ENCODE measurements around the gene PDE4D.
"Not testable (repeated sequence)": the region's sequence is repeated elsewhere in the genome, so short reads cannot be mapped to it uniquely, and the experiment has no call there.

The PDE4D gene

DNA sequence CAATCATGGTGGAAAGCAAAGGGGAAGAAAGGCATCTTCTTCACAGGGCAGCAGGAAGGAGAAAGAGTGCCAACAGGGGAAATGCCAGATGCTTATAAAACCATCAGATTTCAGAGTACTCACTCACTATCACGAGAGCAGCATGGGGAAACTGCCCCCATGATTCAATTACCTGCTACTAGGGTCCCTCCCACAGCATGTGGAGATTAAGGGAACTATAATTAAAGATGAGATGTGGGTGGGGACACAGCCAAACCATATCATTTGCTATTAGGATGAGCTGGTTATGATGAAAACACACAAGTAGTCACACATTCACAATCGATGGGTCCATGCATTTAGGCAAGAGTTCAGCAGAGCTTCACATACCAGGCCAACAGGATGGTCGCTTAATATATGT, 469.0 kb downstream of the PDE4D start:
- Histone ChIP-seq H3K4me1 (peaks cover 0 to 5% (median 0%) of the 10 kb centered on the region in 10 experiments; a peak in 2 of 20 replicates), H3K9ac (no peak overlapping the region), H3K4me2 (no peak overlapping the region), H3K27ac (no peak overlapping the region), H3K27me3 (no peaks in the 10 kb centered on the region), H3K4me3 (no peak overlapping the region), H3K36me3 (no peaks in the 10 kb centered on the region), H3K9me3 (replicated peaks in 1 of 11) (no peaks in the 10 kb centered on the region), H4K20me1 (no peaks in the 10 kb centered on the region)
- TF ChIP-seq Cebpa-rat (IDR thresholded peaks at IDR 0.05): no peak

DNA sequence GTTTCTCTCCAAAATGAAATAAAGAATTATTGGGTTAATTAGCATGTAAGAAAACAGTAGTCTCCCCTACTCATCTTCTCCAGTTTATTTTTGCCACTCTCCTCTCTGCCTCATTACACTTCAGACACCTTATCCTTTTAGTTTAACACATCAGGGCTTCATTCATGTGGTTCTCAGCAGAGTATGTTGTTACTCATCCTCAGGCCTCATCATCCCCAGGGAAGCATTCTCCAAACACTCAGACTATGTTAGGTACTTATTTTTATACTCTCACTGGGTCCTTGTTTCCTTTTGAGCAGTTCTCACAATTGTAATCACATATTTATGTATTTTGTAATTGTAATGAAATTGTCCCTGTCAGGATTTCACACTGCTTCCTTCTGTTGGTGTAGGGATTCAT, 470.5 kb downstream of the PDE4D start:
- no peak overlapping the region for H3K4me3 ChIP-seq
- H4K20me1 ChIP-seq: no peaks in the 10 kb centered on the region
- peaks cover 0 to 5% (median 0%) of the 10 kb centered on the region in 10 experiments; a peak in 2 of 20 replicates for H3K4me1 ChIP-seq
- H3K9ac ChIP-seq: no peak overlapping the region
- no peaks in the 10 kb centered on the region for H3K27me3 ChIP-seq
- no peak for TF ChIP-seq Cebpa-rat (IDR thresholded peaks at IDR 0.05)
- H3K27ac ChIP-seq: no peak overlapping the region
- no peaks in the 10 kb centered on the region for H3K36me3 ChIP-seq
- no peaks in the 10 kb centered on the region for H3K9me3 ChIP-seq (replicated peaks in 1 of 11)
- no peak overlapping the region for H3K4me2 ChIP-seq

DNA sequence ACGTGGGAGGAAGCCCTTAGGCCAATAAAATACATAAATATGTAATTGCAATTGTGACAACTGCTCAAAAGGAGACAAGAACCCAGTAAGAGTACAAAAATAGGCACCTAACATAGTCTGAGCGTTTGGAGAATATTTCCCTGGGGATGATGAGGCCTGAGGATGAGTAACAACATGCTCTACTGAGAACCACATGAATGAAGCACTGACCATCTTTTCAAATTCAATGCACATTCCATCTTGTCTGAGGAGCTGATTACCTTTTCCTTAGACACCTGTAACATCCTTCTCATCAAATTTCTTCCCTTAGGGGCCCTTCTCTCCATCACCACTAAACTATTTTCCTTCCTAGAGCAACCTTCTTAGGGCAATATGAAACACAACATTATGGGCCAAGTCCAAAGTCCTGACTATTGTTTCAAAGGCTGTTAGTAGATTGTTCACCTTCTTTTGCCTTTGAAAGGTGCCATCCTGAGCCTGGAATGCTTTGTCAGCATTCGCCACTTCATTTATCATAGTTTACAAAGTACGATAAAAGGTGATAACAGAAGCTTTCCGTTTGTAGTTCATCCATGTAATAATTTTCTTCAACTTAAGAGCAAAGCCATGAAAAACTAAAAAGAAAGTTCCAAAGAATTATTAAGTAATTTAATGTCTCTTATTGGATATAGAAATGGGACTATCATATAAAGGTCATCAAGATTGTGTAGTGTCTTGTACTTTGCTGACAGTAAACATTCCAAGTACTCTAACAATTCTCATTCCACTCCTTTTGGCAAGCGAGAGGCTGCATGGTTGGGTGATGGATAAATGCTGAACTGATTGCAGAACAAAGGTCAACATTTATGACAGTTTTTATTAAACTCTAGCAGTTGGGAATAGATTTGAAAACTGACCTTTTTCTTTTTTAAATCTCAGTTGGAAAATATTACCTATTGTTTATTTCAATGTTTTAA, 471.3 kb downstream of the PDE4D start:
- TF ChIP-seq Cebpa-rat (IDR thresholded peaks at IDR 0.05): no peak
- H3K27ac ChIP-seq: no peak overlapping the region

DNA sequence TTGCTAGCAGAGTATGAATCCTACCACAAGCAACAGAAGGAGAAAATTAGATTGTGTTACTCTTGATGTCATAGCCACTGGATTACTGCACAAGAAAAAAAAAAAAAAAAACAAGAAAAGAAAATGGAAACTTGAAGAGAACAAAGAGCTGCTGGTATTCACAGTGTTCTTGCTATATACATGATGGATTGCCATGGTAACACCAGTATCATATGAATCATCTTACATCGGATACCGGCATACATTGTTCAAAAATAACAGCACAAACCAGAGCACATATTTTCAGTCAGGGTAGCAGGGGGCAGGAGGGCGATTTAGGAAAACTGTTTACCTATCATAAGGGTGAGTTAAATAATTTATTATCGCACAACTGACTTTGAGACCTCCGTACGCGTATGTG, 472.9 kb downstream of the PDE4D start:
- no peaks in the 10 kb centered on the region for H3K27me3 ChIP-seq
- no peak for TF ChIP-seq Cebpa-rat (IDR thresholded peaks at IDR 0.05)
- H3K4me3 ChIP-seq: no peak overlapping the region
- H4K20me1 ChIP-seq: no peaks in the 10 kb centered on the region
- no peak overlapping the region for H3K4me2 ChIP-seq
- no peak overlapping the region for H3K27ac ChIP-seq
- H3K36me3 ChIP-seq: no peaks in the 10 kb centered on the region
- peaks cover 0 to 5% (median 0%) of the 10 kb centered on the region in 10 experiments; a peak in 2 of 20 replicates for H3K4me1 ChIP-seq
- no peaks in the 10 kb centered on the region for H3K9me3 ChIP-seq (replicated peaks in 1 of 11)
- no peak overlapping the region for H3K9ac ChIP-seq

More for the DNA sequence above, 471.3 kb downstream of the PDE4D start:
- H3K4me3 ChIP-seq: no peak overlapping the region
- no peak overlapping the region for H3K4me2 ChIP-seq
- H3K9me3 ChIP-seq (replicated peaks in 1 of 11): no peaks in the 10 kb centered on the region
- no peak overlapping the region for H3K9ac ChIP-seq
- peaks cover 0 to 5% (median 0%) of the 10 kb centered on the region in 10 experiments; a peak in 2 of 20 replicates for H3K4me1 ChIP-seq
- H3K27me3 ChIP-seq: no peaks in the 10 kb centered on the region
- H4K20me1 ChIP-seq: no peaks in the 10 kb centered on the region
- H3K36me3 ChIP-seq: no peaks in the 10 kb centered on the region

DNA sequence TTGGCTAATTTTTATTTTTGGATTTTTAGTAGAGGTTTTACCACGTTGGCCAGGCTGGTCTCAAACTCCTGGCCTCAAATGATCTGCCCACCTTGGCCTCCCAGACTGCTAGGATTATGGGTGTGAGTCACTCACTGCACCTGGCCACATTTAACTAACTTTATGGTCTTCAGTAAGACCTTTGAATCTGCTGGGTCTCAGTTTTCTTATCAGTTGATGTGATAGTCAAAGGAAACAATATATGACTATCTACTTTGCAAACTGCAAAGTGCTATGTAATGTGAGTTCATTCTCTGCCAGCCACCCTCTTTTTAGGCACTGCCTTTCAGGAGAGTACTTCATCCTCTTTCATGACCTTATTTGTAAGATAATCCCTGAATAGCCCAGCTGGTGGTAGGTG, 474.7 kb downstream of the PDE4D start:
- Histone ChIP-seq H3K9me3 (replicated peaks in 1 of 11) (no peaks in the 10 kb centered on the region), H3K4me1 (peaks cover 0 to 5% (median 0%) of the 10 kb centered on the region in 10 experiments; a peak in 2 of 20 replicates), H3K27me3 (no peaks in the 10 kb centered on the region), H3K36me3 (no peaks in the 10 kb centered on the region), H3K27ac (no peak overlapping the region), H3K4me2 (no peak overlapping the region), H3K9ac (no peak overlapping the region), H4K20me1 (no peaks in the 10 kb centered on the region), H3K4me3 (no peak overlapping the region)
- no peak for TF ChIP-seq Cebpa-rat (IDR thresholded peaks at IDR 0.05)

DNA sequence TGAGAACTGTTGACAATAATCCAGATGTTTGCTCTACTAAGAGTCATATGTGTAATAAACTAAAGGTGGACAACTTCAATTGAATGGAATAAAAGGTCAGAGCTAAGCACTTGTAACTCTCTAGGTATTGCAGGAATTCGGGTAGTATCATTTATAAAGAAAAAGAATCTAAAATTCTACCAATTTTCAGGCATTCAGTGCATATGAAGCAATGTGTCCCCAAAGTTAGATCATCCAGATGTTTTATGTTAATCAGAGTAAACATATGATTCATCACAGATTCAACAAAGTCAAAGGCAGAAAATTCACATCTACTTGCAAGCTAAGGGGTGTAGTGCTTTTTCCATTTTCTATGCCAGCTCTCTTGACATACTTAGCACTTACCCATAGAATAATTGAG, 477.1 kb downstream of the PDE4D start:
- H3K9me3 ChIP-seq (replicated peaks in 1 of 11): no peaks in the 10 kb centered on the region
- no peak overlapping the region for H3K4me2 ChIP-seq
- H3K36me3 ChIP-seq: no peaks in the 10 kb centered on the region
- TF ChIP-seq Cebpa-rat (IDR thresholded peaks at IDR 0.05): no peak
- no peaks in the 10 kb centered on the region for H4K20me1 ChIP-seq
- no peak overlapping the region for H3K27ac ChIP-seq
- no peaks in the 10 kb centered on the region for H3K4me1 ChIP-seq
- H3K27me3 ChIP-seq: no peaks in the 10 kb centered on the region
- no peak overlapping the region for H3K4me3 ChIP-seq
- H3K9ac ChIP-seq: no peak overlapping the region

DNA sequence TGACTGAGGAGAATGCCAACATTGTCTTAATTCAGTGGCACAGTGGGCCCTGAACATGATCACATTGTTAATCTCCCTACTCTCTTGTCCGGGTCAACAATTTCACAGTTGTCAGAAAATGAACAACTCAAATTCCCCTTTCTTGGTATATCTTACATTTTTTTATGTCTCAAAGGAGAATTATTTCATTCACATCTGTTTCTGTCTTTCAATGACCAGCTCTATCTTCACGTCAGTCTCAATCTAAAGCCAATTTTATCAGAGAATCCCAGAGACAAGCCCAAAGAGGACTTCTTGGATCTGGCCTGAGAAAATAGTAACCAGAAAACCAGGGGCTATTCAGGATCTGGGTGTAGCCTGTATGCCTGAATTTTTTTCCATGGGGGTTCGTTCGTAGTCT, 477.5 kb downstream of the PDE4D start:
- Histone ChIP-seq H3K4me2 (no peak overlapping the region), H3K36me3 (no peaks in the 10 kb centered on the region), H4K20me1 (no peaks in the 10 kb centered on the region), H3K4me3 (no peak overlapping the region), H3K27me3 (no peaks in the 10 kb centered on the region), H3K9me3 (replicated peaks in 1 of 11) (no peaks in the 10 kb centered on the region), H3K27ac (no peak overlapping the region), H3K4me1 (no peaks in the 10 kb centered on the region), H3K9ac (no peak overlapping the region)
- TF ChIP-seq Cebpa-rat (IDR thresholded peaks at IDR 0.05): no peak

DNA sequence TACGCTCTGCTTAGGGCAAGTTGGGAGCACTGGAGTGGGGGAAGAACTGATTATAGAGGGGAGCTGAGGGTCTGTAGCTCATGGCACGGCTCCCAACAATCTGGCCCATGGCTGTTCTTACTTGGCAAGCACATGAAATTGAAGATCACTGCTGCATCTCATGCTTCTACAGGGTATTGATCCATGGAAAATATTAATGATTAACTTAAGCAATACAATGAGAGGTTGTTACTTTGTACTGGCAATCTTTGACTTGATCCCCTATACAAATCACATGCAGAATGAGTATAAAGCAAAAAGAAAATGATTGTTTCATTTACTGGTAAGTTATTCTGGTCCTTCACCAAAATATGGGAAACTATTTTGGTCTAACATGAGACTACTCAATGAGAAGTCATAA, 481.1 kb downstream of the PDE4D start:
- no peak overlapping the region for H3K9ac ChIP-seq
- H4K20me1 ChIP-seq: no peaks in the 10 kb centered on the region
- no peak overlapping the region for H3K4me3 ChIP-seq
- peaks cover 11 to 16% (median 14%) of the 10 kb centered on the region in 11 experiments; a peak in 21 of 22 replicates for H3K9me3 ChIP-seq (replicated peaks in 1 of 11)
- no peak overlapping the region for H3K27ac ChIP-seq
- TF ChIP-seq Cebpa-rat (IDR thresholded peaks at IDR 0.05): no peak
- H3K4me2 ChIP-seq: no peak overlapping the region
- no peaks in the 10 kb centered on the region; a peak in 1 of 22 replicates for H3K36me3 ChIP-seq
- no peaks in the 10 kb centered on the region for H3K4me1 ChIP-seq
- H3K27me3 ChIP-seq: no peaks in the 10 kb centered on the region

DNA sequence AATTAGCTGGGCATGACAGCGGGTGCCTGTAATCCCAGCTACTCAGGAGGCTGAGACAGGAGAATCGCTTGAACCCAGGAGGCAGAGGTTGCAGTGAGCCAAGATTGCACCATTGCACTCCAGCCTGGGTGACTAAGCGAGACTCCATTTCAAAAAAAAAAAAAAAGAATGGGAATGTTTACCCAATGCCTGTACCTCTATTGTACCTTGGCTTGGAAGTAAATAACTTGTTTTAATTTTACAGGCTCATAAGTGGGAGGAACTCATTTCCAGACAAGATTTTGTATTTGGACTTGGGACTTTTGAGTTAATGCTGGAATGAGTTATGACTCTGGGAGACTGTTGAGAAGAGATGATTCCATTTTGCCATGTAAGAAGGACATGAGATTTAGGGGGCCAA, 484.5 kb downstream of the PDE4D start:
- not testable (repeated sequence) for H4K20me1 ChIP-seq, H3K9ac ChIP-seq, H3K4me1 ChIP-seq, H3K27ac ChIP-seq, H3K36me3 ChIP-seq, H3K4me3 ChIP-seq, H3K4me2 ChIP-seq, H3K27me3 ChIP-seq
- peaks cover 11 to 24% (median 17%) of the 10 kb centered on the region in 11 experiments; a peak in 21 of 22 replicates for H3K9me3 ChIP-seq (replicated peaks in 1 of 11)

DNA sequence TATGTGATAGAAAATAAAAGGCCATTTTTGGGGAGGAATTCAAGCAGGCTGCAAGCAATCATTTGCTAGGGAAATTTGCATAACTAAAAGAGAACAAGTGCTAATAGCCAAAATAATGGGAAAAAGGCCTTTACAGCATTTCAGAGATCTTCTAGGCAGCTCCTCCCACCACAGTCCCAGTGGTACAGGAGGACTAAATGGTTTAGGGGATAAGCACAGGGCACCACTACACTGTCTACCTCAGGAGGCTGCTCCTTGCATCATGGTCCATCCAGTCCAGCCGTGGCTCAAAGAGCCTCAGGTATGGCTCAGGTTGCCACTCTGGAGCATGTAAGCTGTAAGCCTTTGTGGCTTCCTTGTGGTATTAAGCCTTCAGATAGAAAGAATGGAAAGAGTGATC, 485.6 kb downstream of the PDE4D start:
- Histone ChIP-seq H3K9ac (no peak overlapping the region), H3K4me2 (no peak overlapping the region), H3K27me3 (no peaks in the 10 kb centered on the region), H3K36me3 (no peaks in the 10 kb centered on the region; a peak in 1 of 22 replicates), H3K9me3 (replicated peaks in 1 of 11) (peaks cover 14 to 31% (median 21%) of the 10 kb centered on the region in 11 experiments; a peak in 21 of 22 replicates), H3K4me1 (no peaks in the 10 kb centered on the region), H3K4me3 (no peak overlapping the region), H4K20me1 (no peaks in the 10 kb centered on the region), H3K27ac (no peak overlapping the region)
- TF ChIP-seq Cebpa-rat (IDR thresholded peaks at IDR 0.05): no peak

Measured in BLaER1 treated with 17β-estradiol and CSF1 and Interleukin-3, amounts not matched to agents 10 nM and 100 nM (cell line).